NCI-H748 (cell line): ENCODE results near the gene IGSF9.

Experiments
- DNase-seq: peaks from one replicate; lab custom pipeline; 2025; ENCODE audit not compliant: unreplicated experiment; lab: John Stamatoyannopoulos, UW

The IGSF9 gene

GRCh38 chr1:159974350-159974965 lies 29.0 kb upstream of the IGSF9 start:
- DNase-seq: no peak

GRCh38 chr1:159973350-159973940 lies 28.0 kb upstream of the IGSF9 start:
- no peak for DNase-seq

GRCh38 chr1:159972443-159973205 lies 27.2 kb upstream of the IGSF9 start:
- no peak for DNase-seq

- DNase-seq: peak; percentile 7
These were observed 25.5 kb upstream of the IGSF9 start for GRCh38 chr1:159970932-159971342.

- DNase-seq: no peak
These were observed 23.5 kb upstream of the IGSF9 start for GRCh38 chr1:159968901-159969300.

- peak; percentile 5 for DNase-seq
These were observed 19.9 kb upstream of the IGSF9 start for GRCh38 chr1:159965263-159965662.

- no peak for DNase-seq
These were observed 18.7 kb upstream of the IGSF9 start for GRCh38 chr1:159964144-159964543.

- no peak for DNase-seq
These were observed 16.8 kb upstream of the IGSF9 start for GRCh38 chr1:159962176-159962575.

- no peak for DNase-seq
These were observed 16.2 kb upstream of the IGSF9 start for GRCh38 chr1:159961636-159962035.

GRCh38 chr1:159960721-159961381 lies 15.4 kb upstream of the IGSF9 start:
- no peak for DNase-seq

- no peak for DNase-seq
These were observed 14.0 kb upstream of the IGSF9 start for GRCh38 chr1:159959451-159959850.

- DNase-seq: no peak
These were observed 13.4 kb upstream of the IGSF9 start for GRCh38 chr1:159958719-159959380.

- no peak for DNase-seq
These were observed 12.4 kb upstream of the IGSF9 start for GRCh38 chr1:159957824-159958268.

GRCh38 chr1:159955456-159955855 lies 10.0 kb upstream of the IGSF9 start:
- DNase-seq: no peak

- DNase-seq: no peak
These were observed 8.4 kb upstream of the IGSF9 start, which contains the start of gene SLAMF9 for GRCh38 chr1:159953536-159954515. Gene SLAMF9 (minus strand): TSS chr1:159954237. CDS start chr1:159954137, 100 bp downstream.

- DNase-seq: no peak
These were observed 7.5 kb upstream of the IGSF9 start for GRCh38 chr1:159952932-159953331.

- no peak for DNase-seq
These were observed 6.1 kb upstream of the IGSF9 start for GRCh38 chr1:159951551-159951950.

GRCh38 chr1:159951016-159951415 lies 5.6 kb upstream of the IGSF9 start:
- no peak for DNase-seq

- DNase-seq: no peak
These were observed 4.6 kb upstream of the IGSF9 start for GRCh38 chr1:159949981-159950381.

GRCh38 chr1:159949123-159949522 lies 3.7 kb upstream of the IGSF9 start:
- DNase-seq: no peak
